SK-N-SH treated with all-trans-retinoic acid at 6 μM for 48 hours (cell line): ENCODE results near the gene ADK.

ENCODE experiments used
- GLIS3 ChIP-seq: fragments of 250-450 bp; sonication (Bioruptor Pico); IDR thresholded peaks from 2 replicates; pipeline ENCODE4 v1.5.0; 2020; ENCODE audit warnings: mild to moderate bottlenecking, moderate library complexity
- TCF4 ChIP-seq: fragments of 250-450 bp; sonication (Bioruptor Pico); IDR thresholded peaks from 2 replicates; pipeline ENCODE4 v1.8.0; 2021; ENCODE audit warnings: mild to moderate bottlenecking, moderate library complexity, borderline replicate concordance
- ZC3H10 ChIP-seq: fragments of 250-450 bp; sonication (Bioruptor Pico); IDR thresholded peaks from 2 replicates; pipeline ENCODE4 v1.5.1; 2021; ENCODE audit warnings: mild to moderate bottlenecking, moderate library complexity
- ZNF565 ChIP-seq: fragments of 450-650 bp; formaldehyde crosslinking; conservative IDR thresholded peaks from 2 replicates; pipeline ENCODE4 v1.5.0; 2020; ENCODE audit warnings: low read depth, mild to moderate bottlenecking, moderate library complexity

GRCh38 chr10:74637685-74638084 lies 486.7 kb downstream of the ADK start:
- TF ChIP-seq TCF4 (CRISPR knock-in tag) (no peak), GLIS3 (CRISPR knock-in tag) (no peak), ZC3H10 (CRISPR knock-in tag) (no peak), ZNF565 (CRISPR knock-in tag) (no peak)
